GM23338 (cell line): Measurements from ENCODE around the gene SH3GLB1. TPM values are rescaled to one million over a fixed set of nuclear protein-coding genes. Genes with fewer than 3 reads are reported as not detected.

Source experiments
- ATAC-seq: fragments of 200-7000 bp; cut with Tn5 transposase; 3 replicates; pipeline ENCODE4 v1.9.1; 2020
- DNase-seq: peaks from one replicate; pipeline ENCODE4 v3.0.0-alpha.2; 2015; ENCODE audit warnings: low spot score
- H2AFZ ChIP-seq: fragments of 200-600 bp; sonication (generic); 2 replicates; pipeline ENCODE4 v1.8.0; 2016; ENCODE audit warnings: antibody characterized with exemption, mild to moderate bottlenecking, moderate library complexity
- H3F3A ChIP-seq: fragments of 200-600 bp; sonication (generic); replicated peaks from 2 replicates; pipeline ENCODE4 v1.8.0; 2017; ENCODE audit warnings: antibody characterized with exemption, mixed run types, low read depth
- H3K27ac ChIP-seq: fragments of 200-600 bp; sonication (generic); 2 replicates; pipeline ENCODE4 v1.6.1; 2016; ENCODE audit warnings: low read depth
- H3K27me3 ChIP-seq: fragments of 200-600 bp; sonication (generic); 2 replicates; pipeline ENCODE4 v1.8.0; 2016; ENCODE audit warnings: mild to moderate bottlenecking, mixed run types, moderate library complexity; ENCODE audit not compliant: insufficient read depth
- H3K36me3 ChIP-seq: fragments of 200-600 bp; sonication (generic); 2 replicates; pipeline ENCODE4 v1.8.0; 2016; ENCODE audit warnings: mild to moderate bottlenecking; ENCODE audit not compliant: insufficient read depth
- H3K4me1 ChIP-seq: fragments of 200-600 bp; sonication (generic); 2 replicates; pipeline ENCODE4 v1.8.0; 2016; ENCODE audit warnings: mild to moderate bottlenecking, moderate library complexity; ENCODE audit not compliant: insufficient read depth
- H3K4me2 ChIP-seq: fragments of 200-600 bp; sonication (generic); 2 replicates; pipeline ENCODE4 v1.7.1; 2017; ENCODE audit warnings: mixed run types
- H3K4me3 ChIP-seq: fragments of 200-600 bp; sonication (generic); 2 replicates; pipeline ENCODE4 v1.6.1; 2016; ENCODE audit warnings: mixed run types
- H3K79me2 ChIP-seq: fragments of 200-600 bp; sonication (generic); replicated peaks from 2 replicates; pipeline ENCODE4 v1.8.0; 2017; ENCODE audit warnings: mild to moderate bottlenecking; ENCODE audit not compliant: insufficient read depth
- H3K9me2 ChIP-seq: fragments of 200-600 bp; sonication (generic); 2 replicates; pipeline ENCODE4 v1.8.0; 2017; ENCODE audit not compliant: insufficient read depth
- H4K20me1 ChIP-seq: fragments of 200-600 bp; sonication (generic); replicated peaks from 2 replicates; pipeline ENCODE4 v1.8.0; 2017; ENCODE audit warnings: mild to moderate bottlenecking; ENCODE audit not compliant: insufficient read depth
- H3K27ac Mint-ChIP-seq: 2 replicates; pipeline ENCODE4 v1.8.0; 2020; ENCODE audit warnings: inconsistent platforms, mild to moderate bottlenecking, moderate library complexity, mixed read lengths
- H3K27me3 Mint-ChIP-seq: 3 replicates; pipeline ENCODE4 v1.8.0; 2022; ENCODE audit warnings: low read depth, mild to moderate bottlenecking, moderate library complexity, mixed read lengths, inconsistent platforms; ENCODE audit not compliant: insufficient read depth, poor library complexity
- H3K36me3 Mint-ChIP-seq: 3 replicates; pipeline ENCODE4 v1.8.0; 2021; ENCODE audit warnings: low read depth, mild to moderate bottlenecking, inconsistent platforms, moderate library complexity, mixed read lengths
- H3K4me1 Mint-ChIP-seq: 3 replicates; pipeline ENCODE4 v1.8.0; 2020; ENCODE audit warnings: mild to moderate bottlenecking, inconsistent platforms, mixed read lengths
- H3K4me3 Mint-ChIP-seq: 3 replicates; pipeline ENCODE4 v1.8.0; 2021; ENCODE audit warnings: moderate library complexity, mild to moderate bottlenecking, inconsistent platforms, mixed read lengths
- H3K9me3 Mint-ChIP-seq: 3 replicates; pipeline ENCODE4 v1.8.0; 2020; ENCODE audit warnings: moderate library complexity, mild to moderate bottlenecking, inconsistent platforms, mixed read lengths
- CREB1 ChIP-seq: fragments of 250-450 bp; sonication (Bioruptor Pico); IDR thresholded peaks from 2 replicates; pipeline ENCODE4 v1.5.0; 2020; ENCODE audit warnings: low read depth, mild to moderate bottlenecking, moderate library complexity
- EZH2 ChIP-seq: fragments of 200-600 bp; sonication (generic); IDR thresholded peaks from one replicate; pipeline ENCODE4 v1.8.0; 2017; ENCODE audit warnings: antibody characterized with exemption, mild to moderate bottlenecking, low read depth; ENCODE audit not compliant: unreplicated experiment
- EZH2phosphoT487 ChIP-seq: fragments of 200-600 bp; sonication (generic); IDR thresholded peaks from one replicate; pipeline ENCODE4 v1.8.1; 2018; ENCODE audit warnings: antibody characterized with exemption; ENCODE audit not compliant: unreplicated experiment
- JUNB ChIP-seq: IDR thresholded peaks from one replicate; pipeline ENCODE4 v1.6.1; 2016; ENCODE audit warnings: antibody characterized with exemption; ENCODE audit not compliant: unreplicated experiment
- NANOG ChIP-seq: IDR thresholded peaks from 2 replicates; pipeline ENCODE4 v1.6.1; 2016; ENCODE audit warnings: antibody characterized with exemption, borderline replicate concordance
- POLR2AphosphoS5 ChIP-seq: IDR thresholded peaks from 2 replicates; pipeline ENCODE4 v1.6.1; 2016; ENCODE audit warnings: antibody characterized with exemption, low read depth
- STAT1 ChIP-seq: IDR thresholded peaks from one replicate; pipeline ENCODE4 v1.6.1; 2016; ENCODE audit warnings: antibody characterized with exemption; ENCODE audit not compliant: unreplicated experiment
- ZNF114 ChIP-seq: fragments of 250-450 bp; sonication (Bioruptor Pico); IDR thresholded peaks from 2 replicates; pipeline ENCODE4 v1.5.0; 2020; ENCODE audit warnings: mild to moderate bottlenecking, moderate library complexity
- ZNF331 ChIP-seq: fragments of 250-450 bp; sonication (Bioruptor Pico); IDR thresholded peaks from 2 replicates; pipeline ENCODE4 v1.5.0; 2020; ENCODE audit warnings: low read depth, mild to moderate bottlenecking, moderate library complexity
- polyA plus RNA-seq: library from polyadenylated mRNA; unstranded; fragments of >200 nt; fragmentation: Nextera tagmentation; extraction: Ambion mirVana; gene quantifications from 2 replicates; pipeline ENCODE4 v1.2.1, GENCODE V29; 2016
- total RNA-seq: library from RNA; depleted of rRNA; stranded (reverse); fragments of >200 nt; shearing (Covaris generic); gene quantifications from 2 replicates; pipeline ENCODE4 v1.2.3, GENCODE V29; 2014
- TF ChIP-seq, protein P1 (sequence below): fragments of 250-450 bp; sonication (Bioruptor Pico); IDR thresholded peaks from 2 replicates; pipeline ENCODE4 v1.5.0; 2020; ENCODE audit warnings: mild to moderate bottlenecking, moderate library complexity
- TF ChIP-seq, protein P2 (sequence below): IDR thresholded peaks from one replicate; pipeline ENCODE4 v1.6.1; 2018; ENCODE audit warnings: antibody characterized with exemption; ENCODE audit not compliant: unreplicated experiment
- TF ChIP-seq, protein P3 (sequence below): IDR thresholded peaks from 2 replicates; pipeline ENCODE4 v1.6.1; 2016; ENCODE audit warnings: antibody characterized with exemption
- TF ChIP-seq, protein P4 (sequence below), 2 experiments: fragments of 200-600 bp in 1 of 2; sonication (generic) in 1 of 2; conservative IDR thresholded peaks; 2 replicates each; pipeline versions ENCODE4 v1.5.1 to v1.6.1; 2016 to 2017; ENCODE audit warnings: antibody characterized with exemption in 2 of 2, low read depth in 2 of 2, mild to moderate bottlenecking in 2 of 2, moderate library complexity in 1 of 2

The SH3GLB1 gene
- total and polyA plus RNA-seq, 2 experiments from 2014 or later: 21.4 to 29.4 TPM

DNA sequence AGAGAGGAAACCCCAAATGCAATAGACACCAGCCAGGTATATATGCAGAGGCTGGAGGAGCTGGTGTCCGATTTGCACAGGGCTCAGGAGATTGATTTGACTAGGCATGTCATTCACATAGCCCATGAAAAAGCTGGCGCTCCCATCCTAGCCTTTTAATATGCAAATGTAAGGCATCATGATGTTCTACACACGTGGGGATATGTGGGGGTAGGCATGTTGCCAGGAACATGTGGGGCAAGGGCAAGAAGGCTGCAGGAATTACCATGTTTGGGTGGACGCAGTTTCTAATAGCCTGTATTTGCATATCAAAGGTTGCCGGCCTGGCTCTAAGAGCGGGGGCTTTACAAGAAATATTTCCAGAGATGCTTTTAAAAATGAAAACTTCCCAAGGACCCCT, 11.7 kb upstream of the SH3GLB1 start:
- Histone ChIP-seq H2AFZ (no peak overlapping the region), H3K27me3 (no peaks in the 10 kb centered on the region), H3K4me1 (peaks cover 10% of the 10 kb centered on the region), H4K20me1 (no peaks in the 10 kb centered on the region), H3K4me3 (no peak overlapping the region), H3K9me2 (no peaks in the 10 kb centered on the region), H3K27ac (no peak overlapping the region), H3K4me2 (no peak overlapping the region), H3K79me2 (no peaks in the 10 kb centered on the region), H3F3A (no peaks in the 10 kb centered on the region), H3K36me3 (no peaks in the 10 kb centered on the region)
- H3K4me3 Mint-ChIP-seq: no peak overlapping the region
- H3K9me3 Mint-ChIP-seq: no peaks in the 10 kb centered on the region
- ATAC-seq (no peak), DNase-seq (no peak)
- H3K36me3 Mint-ChIP-seq: no peaks in the 10 kb centered on the region
- TF ChIP-seq EZH2 (no peak), ZNF114 (no peak), STAT1 (no peak), CREB1 (CRISPR knock-in tag) (no peak), NANOG (no peak), JUNB (no peak), POLR2AphosphoS5 (no peak), EZH2phosphoT487 (no peak), ZNF331 (CRISPR knock-in tag) (no peak)
- TF ChIP-seq, protein P1, sequence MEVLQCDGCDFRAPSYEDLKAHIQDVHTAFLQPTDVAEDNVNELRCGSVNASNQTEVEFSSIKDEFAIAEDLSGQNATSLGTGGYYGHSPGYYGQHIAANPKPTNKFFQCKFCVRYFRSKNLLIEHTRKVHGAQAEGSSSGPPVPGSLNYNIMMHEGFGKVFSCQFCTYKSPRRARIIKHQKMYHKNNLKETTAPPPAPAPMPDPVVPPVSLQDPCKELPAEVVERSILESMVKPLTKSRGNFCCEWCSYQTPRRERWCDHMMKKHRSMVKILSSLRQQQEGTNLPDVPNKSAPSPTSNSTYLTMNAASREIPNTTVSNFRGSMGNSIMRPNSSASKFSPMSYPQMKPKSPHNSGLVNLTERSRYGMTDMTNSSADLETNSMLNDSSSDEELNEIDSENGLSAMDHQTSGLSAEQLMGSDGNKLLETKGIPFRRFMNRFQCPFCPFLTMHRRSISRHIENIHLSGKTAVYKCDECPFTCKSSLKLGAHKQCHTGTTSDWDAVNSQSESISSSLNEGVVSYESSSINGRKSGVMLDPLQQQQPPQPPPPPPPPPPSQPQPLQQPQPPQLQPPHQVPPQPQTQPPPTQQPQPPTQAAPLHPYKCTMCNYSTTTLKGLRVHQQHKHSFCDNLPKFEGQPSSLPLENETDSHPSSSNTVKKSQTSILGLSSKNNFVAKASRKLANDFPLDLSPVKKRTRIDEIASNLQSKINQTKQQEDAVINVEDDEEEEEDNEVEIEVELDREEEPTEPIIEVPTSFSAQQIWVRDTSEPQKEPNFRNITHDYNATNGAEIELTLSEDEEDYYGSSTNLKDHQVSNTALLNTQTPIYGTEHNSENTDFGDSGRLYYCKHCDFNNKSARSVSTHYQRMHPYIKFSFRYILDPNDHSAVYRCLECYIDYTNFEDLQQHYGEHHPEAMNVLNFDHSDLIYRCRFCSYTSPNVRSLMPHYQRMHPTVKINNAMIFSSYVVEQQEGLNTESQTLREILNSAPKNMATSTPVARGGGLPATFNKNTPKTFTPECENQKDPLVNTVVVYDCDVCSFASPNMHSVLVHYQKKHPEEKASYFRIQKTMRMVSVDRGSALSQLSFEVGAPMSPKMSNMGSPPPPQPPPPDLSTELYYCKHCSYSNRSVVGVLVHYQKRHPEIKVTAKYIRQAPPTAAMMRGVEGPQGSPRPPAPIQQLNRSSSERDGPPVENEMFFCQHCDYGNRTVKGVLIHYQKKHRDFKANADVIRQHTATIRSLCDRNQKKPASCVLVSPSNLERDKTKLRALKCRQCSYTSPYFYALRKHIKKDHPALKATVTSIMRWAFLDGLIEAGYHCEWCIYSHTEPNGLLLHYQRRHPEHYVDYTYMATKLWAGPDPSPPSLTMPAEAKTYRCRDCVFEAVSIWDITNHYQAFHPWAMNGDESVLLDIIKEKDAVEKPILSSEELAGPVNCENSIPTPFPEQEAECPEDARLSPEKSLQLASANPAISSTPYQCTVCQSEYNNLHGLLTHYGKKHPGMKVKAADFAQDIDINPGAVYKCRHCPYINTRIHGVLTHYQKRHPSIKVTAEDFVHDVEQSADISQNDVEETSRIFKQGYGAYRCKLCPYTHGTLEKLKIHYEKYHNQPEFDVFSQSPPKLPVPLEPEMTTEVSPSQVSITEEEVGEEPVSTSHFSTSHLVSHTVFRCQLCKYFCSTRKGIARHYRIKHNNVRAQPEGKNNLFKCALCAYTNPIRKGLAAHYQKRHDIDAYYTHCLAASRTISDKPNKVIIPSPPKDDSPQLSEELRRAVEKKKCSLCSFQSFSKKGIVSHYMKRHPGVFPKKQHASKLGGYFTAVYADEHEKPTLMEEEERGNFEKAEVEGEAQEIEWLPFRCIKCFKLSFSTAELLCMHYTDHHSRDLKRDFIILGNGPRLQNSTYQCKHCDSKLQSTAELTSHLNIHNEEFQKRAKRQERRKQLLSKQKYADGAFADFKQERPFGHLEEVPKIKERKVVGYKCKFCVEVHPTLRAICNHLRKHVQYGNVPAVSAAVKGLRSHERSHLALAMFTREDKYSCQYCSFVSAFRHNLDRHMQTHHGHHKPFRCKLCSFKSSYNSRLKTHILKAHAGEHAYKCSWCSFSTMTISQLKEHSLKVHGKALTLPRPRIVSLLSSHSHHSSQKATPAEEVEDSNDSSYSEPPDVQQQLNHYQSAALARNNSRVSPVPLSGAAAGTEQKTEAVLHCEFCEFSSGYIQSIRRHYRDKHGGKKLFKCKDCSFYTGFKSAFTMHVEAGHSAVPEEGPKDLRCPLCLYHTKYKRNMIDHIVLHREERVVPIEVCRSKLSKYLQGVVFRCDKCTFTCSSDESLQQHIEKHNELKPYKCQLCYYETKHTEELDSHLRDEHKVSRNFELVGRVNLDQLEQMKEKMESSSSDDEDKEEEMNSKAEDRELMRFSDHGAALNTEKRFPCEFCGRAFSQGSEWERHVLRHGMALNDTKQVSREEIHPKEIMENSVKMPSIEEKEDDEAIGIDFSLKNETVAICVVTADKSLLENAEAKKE (CRISPR knock-in tag): no peak
- TF ChIP-seq, protein P2, sequence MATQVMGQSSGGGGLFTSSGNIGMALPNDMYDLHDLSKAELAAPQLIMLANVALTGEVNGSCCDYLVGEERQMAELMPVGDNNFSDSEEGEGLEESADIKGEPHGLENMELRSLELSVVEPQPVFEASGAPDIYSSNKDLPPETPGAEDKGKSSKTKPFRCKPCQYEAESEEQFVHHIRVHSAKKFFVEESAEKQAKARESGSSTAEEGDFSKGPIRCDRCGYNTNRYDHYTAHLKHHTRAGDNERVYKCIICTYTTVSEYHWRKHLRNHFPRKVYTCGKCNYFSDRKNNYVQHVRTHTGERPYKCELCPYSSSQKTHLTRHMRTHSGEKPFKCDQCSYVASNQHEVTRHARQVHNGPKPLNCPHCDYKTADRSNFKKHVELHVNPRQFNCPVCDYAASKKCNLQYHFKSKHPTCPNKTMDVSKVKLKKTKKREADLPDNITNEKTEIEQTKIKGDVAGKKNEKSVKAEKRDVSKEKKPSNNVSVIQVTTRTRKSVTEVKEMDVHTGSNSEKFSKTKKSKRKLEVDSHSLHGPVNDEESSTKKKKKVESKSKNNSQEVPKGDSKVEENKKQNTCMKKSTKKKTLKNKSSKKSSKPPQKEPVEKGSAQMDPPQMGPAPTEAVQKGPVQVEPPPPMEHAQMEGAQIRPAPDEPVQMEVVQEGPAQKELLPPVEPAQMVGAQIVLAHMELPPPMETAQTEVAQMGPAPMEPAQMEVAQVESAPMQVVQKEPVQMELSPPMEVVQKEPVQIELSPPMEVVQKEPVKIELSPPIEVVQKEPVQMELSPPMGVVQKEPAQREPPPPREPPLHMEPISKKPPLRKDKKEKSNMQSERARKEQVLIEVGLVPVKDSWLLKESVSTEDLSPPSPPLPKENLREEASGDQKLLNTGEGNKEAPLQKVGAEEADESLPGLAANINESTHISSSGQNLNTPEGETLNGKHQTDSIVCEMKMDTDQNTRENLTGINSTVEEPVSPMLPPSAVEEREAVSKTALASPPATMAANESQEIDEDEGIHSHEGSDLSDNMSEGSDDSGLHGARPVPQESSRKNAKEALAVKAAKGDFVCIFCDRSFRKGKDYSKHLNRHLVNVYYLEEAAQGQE: no peak
- TF ChIP-seq, protein P3, sequence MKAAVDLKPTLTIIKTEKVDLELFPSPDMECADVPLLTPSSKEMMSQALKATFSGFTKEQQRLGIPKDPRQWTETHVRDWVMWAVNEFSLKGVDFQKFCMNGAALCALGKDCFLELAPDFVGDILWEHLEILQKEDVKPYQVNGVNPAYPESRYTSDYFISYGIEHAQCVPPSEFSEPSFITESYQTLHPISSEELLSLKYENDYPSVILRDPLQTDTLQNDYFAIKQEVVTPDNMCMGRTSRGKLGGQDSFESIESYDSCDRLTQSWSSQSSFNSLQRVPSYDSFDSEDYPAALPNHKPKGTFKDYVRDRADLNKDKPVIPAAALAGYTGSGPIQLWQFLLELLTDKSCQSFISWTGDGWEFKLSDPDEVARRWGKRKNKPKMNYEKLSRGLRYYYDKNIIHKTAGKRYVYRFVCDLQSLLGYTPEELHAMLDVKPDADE: no peak
- TF ChIP-seq, protein P4, sequence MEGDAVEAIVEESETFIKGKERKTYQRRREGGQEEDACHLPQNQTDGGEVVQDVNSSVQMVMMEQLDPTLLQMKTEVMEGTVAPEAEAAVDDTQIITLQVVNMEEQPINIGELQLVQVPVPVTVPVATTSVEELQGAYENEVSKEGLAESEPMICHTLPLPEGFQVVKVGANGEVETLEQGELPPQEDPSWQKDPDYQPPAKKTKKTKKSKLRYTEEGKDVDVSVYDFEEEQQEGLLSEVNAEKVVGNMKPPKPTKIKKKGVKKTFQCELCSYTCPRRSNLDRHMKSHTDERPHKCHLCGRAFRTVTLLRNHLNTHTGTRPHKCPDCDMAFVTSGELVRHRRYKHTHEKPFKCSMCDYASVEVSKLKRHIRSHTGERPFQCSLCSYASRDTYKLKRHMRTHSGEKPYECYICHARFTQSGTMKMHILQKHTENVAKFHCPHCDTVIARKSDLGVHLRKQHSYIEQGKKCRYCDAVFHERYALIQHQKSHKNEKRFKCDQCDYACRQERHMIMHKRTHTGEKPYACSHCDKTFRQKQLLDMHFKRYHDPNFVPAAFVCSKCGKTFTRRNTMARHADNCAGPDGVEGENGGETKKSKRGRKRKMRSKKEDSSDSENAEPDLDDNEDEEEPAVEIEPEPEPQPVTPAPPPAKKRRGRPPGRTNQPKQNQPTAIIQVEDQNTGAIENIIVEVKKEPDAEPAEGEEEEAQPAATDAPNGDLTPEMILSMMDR (conservative IDR thresholded peaks at IDR 0.05; ENCODE audit: low read depth in 2 of 2): no peak
- H3K27me3 Mint-ChIP-seq: no peaks in the 10 kb centered on the region
- peaks cover 16% of the 10 kb centered on the region for H3K4me1 Mint-ChIP-seq
- H3K27ac Mint-ChIP-seq: no peak overlapping the region
